DMS 273 (cell line): ENCODE results near the gene GM2A.

Source experiments
- DNase-seq: peaks from one replicate; lab custom pipeline; 2025; ENCODE audit not compliant: unreplicated experiment; lab: John Stamatoyannopoulos, UW

The GM2A gene

DNA sequence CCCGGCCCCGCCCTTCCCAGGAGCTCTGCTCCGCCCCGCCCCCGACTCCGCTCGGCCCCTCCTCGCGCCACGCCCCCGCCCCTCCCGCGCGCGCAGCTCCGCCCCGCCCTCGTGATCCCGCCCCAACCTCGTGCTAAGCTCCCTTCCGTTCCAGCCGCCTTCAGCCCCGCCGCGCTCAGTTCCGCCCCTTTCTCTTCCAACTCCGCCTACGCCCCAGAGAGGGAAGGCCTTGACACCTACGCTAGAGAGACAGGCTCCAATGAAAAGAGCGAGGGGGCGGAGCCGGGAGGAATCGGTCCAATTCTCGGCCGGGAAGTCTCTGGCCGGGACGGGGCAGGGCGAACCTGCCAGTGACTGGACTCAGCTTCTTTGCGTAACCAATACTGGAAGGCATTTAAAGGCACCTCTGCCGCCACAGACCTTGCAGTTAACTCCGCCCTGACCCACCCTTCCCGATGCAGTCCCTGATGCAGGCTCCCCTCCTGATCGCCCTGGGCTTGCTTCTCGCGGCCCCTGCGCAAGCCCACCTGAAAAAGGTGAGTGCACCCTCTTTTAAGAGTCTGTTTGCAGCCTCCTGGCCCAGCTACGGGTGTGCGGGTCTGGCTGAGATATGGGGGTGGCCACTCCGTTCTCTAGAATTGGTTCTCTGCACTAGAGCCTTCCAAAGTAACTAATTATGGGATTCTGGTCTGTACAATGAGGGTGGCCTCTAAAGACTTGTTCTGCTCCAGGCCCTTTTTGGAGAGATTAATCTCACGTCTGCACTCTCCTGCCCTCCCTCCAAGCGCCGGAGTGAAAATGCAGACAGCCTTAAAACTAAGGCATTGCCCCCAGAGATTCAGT is at the start of gene GM2A:
GM2A (plus strand) TSS at position 424 of the 843 bp plus-strand sequence; CDS start at position 456, 32 bp downstream.
- DNase-seq: peak; percentile 100

- DNase-seq: no peak
Measured at GRCh38 chr5:151204051-151204450, 48.9 kb upstream of the GM2A start.

DNA sequence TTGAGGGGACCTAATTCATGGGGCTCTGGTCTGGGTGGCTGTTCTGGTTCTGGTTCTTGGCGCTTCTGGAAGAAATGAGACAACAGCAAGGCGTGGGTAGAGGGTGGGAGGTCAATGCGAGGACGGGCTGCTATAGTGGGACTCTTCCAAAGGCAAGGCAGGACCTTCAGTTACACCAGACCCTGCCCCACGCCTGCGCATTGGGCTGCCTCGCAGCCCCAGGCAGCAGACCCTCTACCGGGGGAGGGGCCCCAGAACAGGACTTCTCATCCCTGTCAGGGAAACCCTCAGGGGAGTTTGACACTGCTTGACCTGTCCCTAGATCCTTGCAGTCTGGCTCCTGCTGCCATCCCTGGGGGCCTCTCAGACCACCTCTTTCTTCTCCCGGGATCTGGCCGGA is 47.6 kb upstream of the GM2A start:
- DNase-seq: no peak

- DNase-seq: no peak
Measured at GRCh38 chr5:151208481-151208914, 44.5 kb upstream of the GM2A start.

DNA sequence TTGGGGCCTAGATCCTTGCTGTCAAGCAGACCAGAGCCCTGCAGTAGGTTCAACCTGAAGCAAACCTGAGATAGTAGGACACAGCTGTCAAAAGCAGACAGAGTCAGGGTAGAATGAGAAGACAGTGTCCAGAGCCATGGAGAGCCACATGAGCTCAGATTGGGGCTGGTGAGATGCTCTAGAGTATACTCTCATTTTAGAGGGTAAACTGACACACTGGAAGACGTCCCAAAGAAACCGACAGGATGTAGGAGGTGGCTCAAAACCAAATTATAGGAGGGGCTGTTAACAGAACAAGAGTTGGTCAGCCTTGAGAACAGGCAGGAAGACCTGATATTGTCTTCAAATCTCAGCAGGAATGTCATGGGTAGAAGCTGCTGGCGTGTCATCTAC is 40.6 kb upstream of the GM2A start:
- DNase-seq: no peak

- no peak for DNase-seq
Measured at GRCh38 chr5:151213803-151214613, 39.0 kb upstream of the GM2A start.

GRCh38 chr5:151214614-151215545 is 38.1 kb upstream of the GM2A start:
- no peak for DNase-seq

GRCh38 chr5:151215546-151215880 is 37.5 kb upstream of the GM2A start:
- DNase-seq: no peak

- no peak for DNase-seq
Measured at GRCh38 chr5:151216781-151217180, 36.2 kb upstream of the GM2A start.

- DNase-seq: no peak
Measured at GRCh38 chr5:151218177-151218576, 34.8 kb upstream of the GM2A start.

- DNase-seq: no peak
Measured at GRCh38 chr5:151219138-151219537, 33.8 kb upstream of the GM2A start.

DNA sequence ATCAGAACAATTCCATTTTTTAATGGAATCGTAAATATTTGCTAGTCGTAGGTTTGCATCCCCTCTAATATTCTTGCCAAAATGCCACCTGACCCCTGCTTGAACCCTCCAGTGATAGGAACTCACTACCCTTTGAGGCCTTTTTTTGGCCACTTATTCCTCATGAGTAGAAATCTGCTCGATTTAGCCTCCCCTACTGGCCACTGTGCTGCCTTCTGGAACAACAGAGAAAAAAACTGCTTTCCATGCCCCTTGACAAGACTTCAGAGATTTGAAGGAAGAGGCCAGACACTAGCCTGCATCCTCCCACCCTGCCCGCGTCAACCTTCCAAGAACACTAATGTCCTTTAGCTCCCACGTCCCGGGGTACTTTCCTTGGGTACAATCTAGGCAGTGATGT is 33.2 kb upstream of the GM2A start:
- peak; percentile 18 for DNase-seq

DNA sequence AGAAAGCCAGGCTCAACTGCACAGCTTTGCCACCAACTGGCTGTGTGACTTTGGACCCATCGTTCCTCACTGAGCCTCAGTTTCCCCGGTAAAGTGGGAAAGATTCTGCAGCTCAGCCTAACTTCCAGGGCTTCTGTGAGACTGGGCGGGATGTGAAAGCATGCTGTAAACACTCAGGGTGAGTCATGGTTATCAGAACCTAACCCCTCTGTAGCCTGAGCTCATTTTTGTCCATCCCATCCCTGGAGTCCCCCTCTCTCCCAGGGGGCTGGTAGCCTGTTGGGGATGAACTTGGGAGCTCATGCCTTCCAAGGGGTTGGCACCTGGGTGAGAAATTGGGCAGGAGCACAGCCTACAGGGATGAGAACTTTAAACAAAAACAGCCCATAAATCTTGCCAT is 31.4 kb upstream of the GM2A start:
- no peak for DNase-seq

DNA sequence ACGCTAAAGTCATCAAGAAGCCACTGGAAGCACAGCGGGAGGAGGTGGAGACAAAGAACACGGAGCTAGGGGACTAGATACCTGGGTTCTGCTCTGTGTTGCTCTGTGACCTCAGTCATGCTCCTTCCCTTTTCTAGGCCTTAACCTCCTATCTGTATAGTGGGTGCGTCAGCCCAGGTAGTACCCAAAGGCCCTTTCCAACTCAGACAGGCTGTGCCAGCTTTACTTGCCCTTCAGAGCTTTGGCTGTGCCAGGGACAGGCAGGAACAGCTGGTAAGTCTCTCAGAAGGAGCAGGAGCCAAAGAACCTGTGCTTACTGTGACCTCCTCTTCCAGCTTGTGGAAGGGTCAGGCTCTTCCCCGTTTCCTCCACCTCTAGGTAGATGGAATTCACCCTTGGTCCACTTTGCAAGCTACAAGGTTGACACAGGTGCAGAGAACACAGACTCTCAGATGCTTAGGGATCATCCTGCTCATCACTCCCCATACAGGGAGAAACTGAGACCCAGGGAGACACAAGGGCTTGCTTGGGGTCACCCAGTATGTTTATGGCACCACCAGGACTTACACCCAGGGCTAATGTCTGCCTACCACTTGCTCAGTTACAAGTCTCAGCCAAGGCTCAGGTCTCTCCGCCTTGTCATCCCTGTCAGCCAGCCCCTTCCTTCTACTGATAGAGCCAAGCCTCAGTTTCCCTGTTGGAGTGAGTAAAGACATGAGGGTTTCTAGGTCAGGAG is 30.8 kb upstream of the GM2A start:
- DNase-seq: no peak

DNA sequence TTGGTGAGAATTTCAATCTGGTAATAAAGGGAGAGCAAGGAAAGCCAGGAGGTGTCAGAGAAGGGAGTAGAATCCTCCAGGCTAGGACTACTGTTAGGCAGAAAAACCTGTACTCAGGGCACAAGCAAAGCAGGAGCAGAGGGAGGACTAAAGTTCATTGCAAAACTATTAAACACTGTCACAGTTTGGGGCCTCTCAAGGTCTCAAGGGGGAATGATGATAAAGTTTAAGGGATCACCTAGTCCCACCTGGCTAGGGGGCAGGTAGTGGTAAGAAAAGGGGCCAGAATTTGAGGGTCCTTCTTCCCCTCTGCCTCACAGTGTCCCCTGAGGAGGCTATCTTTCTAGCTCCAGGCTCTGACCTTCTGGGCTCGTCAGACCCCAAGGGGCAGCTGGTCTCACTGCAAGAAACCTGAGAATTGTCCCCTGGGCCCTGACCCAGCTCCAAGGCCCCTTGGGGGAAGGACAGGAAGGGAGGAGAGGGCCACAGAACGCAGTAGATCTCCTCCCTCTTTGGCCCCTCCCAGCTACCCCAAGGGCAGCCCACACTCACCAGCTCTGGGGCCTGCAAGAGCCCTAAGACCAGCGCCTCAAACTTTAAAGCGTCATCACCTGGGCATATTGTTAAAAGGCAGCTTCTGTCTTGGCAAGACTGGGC is 30.1 kb upstream of the GM2A start:
- DNase-seq: no peak

GRCh38 chr5:151223447-151224264 is 29.3 kb upstream of the GM2A start, which contains the start of gene CCDC69:
Gene CCDC69 (minus strand): TSS chr5:151224092. CDS start chr5:151223970, 122 bp downstream.
- peak; percentile 80 for DNase-seq

- no peak for DNase-seq
Measured at GRCh38 chr5:151224372-151224771, 28.6 kb upstream of the GM2A start.

DNA sequence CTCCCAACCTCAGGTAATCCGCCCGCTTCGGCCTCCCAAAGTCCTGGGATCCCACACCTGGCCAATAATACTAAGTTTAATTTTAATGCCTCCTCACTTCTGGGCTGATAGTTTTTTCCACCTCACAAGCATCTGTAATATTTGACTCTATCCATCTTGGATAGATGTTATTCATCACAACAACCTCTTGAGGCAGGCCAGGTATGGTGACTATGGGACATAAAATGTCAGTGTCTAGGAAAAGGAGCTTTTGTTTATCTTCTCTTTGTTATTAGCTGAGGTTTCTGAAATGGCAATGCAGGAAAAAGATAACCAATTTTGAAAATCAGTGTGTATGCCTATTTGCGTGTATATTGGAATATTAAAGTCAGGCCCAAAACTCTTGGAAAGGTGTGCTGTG is 27.9 kb upstream of the GM2A start:
- DNase-seq: no peak

- no peak for DNase-seq
Measured at GRCh38 chr5:151225475-151225874, 27.5 kb upstream of the GM2A start.
